ENCODE results near the gene COP1. TPM values are rescaled to one million over a fixed set of nuclear protein-coding genes. Genes with fewer than 3 reads are reported as not detected.

The COP1 gene
- total and polyA plus RNA-seq, 10 of the 15 experiments (the other 5 are each of a cell fraction or from before 2014, with no cell fraction given): 17.7 to 49.9 (median 38.7) TPM

DNA sequence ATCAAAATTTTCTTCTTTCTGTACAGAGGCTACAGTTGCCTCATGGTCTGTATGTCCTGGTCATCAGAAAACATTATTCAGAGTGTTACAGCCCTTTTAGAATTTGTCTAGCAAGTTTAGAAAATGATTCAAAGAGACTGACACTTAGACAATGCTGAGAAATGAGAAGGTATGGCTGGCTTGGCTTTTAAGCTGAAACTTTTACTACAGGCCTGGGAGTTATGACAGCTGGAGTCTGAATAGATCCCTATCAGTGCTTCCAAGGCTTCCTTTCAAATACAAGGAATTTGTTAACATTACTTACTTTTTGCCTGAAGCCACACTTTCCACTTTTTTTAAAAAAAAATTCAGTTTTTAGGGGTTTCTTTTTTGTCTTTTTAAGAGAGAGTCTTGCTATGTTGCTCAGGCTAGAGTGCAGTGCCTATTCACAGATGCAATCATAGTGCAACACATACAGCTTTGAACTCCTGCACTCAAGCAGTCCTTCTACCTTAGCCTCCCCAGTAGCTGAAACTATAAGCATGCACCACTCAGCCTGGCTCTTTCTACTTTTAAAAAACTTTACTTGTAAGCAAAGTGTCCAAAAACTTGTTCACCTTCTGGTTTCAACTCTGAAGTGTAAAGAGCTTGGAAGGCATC lies 10.5 kb upstream of the COP1 start:
- POLR2A ChIA-PET: no interaction called here

DNA sequence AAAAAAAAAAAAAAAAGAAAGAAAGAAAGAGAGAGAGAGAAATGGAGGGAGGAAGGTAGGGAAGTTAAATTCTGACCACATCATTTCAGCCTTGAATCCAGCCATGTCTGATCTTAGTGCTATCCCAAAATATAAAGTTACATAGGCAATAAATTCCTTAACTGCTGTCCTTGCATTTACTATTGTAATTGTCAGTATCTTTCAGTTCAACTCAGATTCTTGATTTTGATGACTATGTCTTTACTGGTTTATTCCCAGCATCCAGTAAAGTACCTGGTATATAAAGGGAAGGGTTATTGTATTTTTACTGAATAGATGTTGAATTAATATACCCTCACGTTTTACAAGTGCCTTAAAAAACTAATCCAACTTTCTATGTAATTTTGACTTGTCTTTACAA lies 8.9 kb upstream of the COP1 start:
- Histone ChIP-seq H2AFZ (ENCODE audit: control insufficient read depth, low read depth, low read length) (no peak overlapping the region), H4K20me1 (ENCODE audit: control insufficient read depth, insufficient read depth) (no peaks in the 10 kb centered on the region), H3K4me1 (ENCODE audit: control insufficient read depth, insufficient read depth, low read length) (no peaks in the 10 kb centered on the region), H3K9ac (ENCODE audit: control insufficient read depth, insufficient read depth, low read length) (no peak overlapping the region), H3K79me2 (ENCODE audit: control insufficient read depth, insufficient read depth, low read length) (no peaks in the 10 kb centered on the region), H3K4me2 (ENCODE audit: control insufficient read depth, insufficient read depth) (no peak overlapping the region), H3K27me3 (replicated peaks in 1 of 2; ENCODE audit: control insufficient read depth in 2 of 2, insufficient read depth in 2 of 2, low read length in 1 of 2) (no peaks in the 10 kb centered on the region), H3K27ac (ENCODE audit: control insufficient read depth, insufficient read depth) (no peak overlapping the region), H3K4me3 (no peak overlapping the region), H3K9me3 (replicated peaks; ENCODE audit: control insufficient read depth, insufficient read depth, low read length) (no peaks in the 10 kb centered on the region; the same call in 2 of the 3 replicates), H3K36me3 (ENCODE audit: control insufficient read depth in 2 of 2, insufficient read depth in 2 of 2, low read length in 1 of 2) (no peaks in the 10 kb centered on the region)
- BruUV-seq (replicated peaks): no TSS peak
- FAIRE-seq (no peak), DNase-seq (ENCODE audit: low read depth, low spot score) (no peak), ATAC-seq (no peak)
- intact Hi-C loops (cut with micrococcal nuclease; ENCODE audit: unreplicated experiment) (no loop called here), in situ Hi-C loops (cut with MboI) (no loop called here)
- ChIA-PET SMC1A (ENCODE audit: uncharacterized antibody, unreplicated experiment) (no interaction called here), RAD21 (ENCODE audit: unreplicated experiment) (no interaction called here), CTCF (no interaction called here), POLR2A (no interaction called here)
- 0% methylated on average over 1 of the region's 1 CpG for WGBS (ENCODE audit: insufficient coverage, insufficient replicate concordance, low lambda C conversion rate, missing lambda C conversion rate)
- TF ChIP-seq FOXM1 (IDR thresholded peaks at IDR 0.05; ENCODE audit: low read depth, low read length) (no peak), BCL11A (IDR thresholded peaks at IDR 0.05; ENCODE audit: low read depth, low read length) (no peak), SUZ12 (IDR thresholded peaks at IDR 0.05; ENCODE audit: unreplicated experiment) (no peak), POLR2AphosphoS5 (IDR thresholded peaks at IDR 0.05; ENCODE audit: low read length) (no peak), SMC3 (IDR thresholded peaks at IDR 0.05; ENCODE audit: borderline replicate concordance, low read length) (no peak)
- TF ChIP-seq, protein P1, sequence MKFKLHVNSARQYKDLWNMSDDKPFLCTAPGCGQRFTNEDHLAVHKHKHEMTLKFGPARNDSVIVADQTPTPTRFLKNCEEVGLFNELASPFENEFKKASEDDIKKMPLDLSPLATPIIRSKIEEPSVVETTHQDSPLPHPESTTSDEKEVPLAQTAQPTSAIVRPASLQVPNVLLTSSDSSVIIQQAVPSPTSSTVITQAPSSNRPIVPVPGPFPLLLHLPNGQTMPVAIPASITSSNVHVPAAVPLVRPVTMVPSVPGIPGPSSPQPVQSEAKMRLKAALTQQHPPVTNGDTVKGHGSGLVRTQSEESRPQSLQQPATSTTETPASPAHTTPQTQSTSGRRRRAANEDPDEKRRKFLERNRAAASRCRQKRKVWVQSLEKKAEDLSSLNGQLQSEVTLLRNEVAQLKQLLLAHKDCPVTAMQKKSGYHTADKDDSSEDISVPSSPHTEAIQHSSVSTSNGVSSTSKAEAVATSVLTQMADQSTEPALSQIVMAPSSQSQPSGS (IDR thresholded peaks at IDR 0.05; ENCODE audit: low read length): no peak
- TF ChIP-seq, protein P2, sequence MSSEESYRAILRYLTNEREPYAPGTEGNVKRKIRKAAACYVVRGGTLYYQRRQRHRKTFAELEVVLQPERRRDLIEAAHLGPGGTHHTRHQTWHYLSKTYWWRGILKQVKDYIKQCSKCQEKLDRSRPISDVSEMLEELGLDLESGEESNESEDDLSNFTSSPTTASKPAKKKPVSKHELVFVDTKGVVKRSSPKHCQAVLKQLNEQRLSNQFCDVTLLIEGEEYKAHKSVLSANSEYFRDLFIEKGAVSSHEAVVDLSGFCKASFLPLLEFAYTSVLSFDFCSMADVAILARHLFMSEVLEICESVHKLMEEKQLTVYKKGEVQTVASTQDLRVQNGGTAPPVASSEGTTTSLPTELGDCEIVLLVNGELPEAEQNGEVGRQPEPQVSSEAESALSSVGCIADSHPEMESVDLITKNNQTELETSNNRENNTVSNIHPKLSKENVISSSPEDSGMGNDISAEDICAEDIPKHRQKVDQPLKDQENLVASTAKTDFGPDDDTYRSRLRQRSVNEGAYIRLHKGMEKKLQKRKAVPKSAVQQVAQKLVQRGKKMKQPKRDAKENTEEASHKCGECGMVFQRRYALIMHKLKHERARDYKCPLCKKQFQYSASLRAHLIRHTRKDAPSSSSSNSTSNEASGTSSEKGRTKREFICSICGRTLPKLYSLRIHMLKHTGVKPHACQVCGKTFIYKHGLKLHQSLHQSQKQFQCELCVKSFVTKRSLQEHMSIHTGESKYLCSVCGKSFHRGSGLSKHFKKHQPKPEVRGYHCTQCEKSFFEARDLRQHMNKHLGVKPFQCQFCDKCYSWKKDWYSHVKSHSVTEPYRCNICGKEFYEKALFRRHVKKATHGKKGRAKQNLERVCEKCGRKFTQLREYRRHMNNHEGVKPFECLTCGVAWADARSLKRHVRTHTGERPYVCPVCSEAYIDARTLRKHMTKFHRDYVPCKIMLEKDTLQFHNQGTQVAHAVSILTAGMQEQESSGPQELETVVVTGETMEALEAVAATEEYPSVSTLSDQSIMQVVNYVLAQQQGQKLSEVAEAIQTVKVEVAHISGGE (CRISPR knock-in tag; IDR thresholded peaks at IDR 0.05): no peak

More for the DNA sequence above, 10.5 kb upstream of the COP1 start:
- Histone ChIP-seq H3K79me2 (ENCODE audit: control insufficient read depth, insufficient read depth, low read length) (no peaks in the 10 kb centered on the region), H3K4me3 (no peak overlapping the region), H2AFZ (ENCODE audit: control insufficient read depth, low read depth, low read length) (no peak overlapping the region), H3K4me2 (ENCODE audit: control insufficient read depth, insufficient read depth) (no peak overlapping the region), H3K4me1 (ENCODE audit: control insufficient read depth, insufficient read depth, low read length) (no peaks in the 10 kb centered on the region), H3K27ac (ENCODE audit: control insufficient read depth, insufficient read depth) (no peak overlapping the region), H3K36me3 (ENCODE audit: control insufficient read depth in 2 of 2, insufficient read depth in 2 of 2, low read length in 1 of 2) (no peaks in the 10 kb centered on the region), H3K9ac (ENCODE audit: control insufficient read depth, insufficient read depth, low read length) (no peak overlapping the region), H4K20me1 (ENCODE audit: control insufficient read depth, insufficient read depth) (no peaks in the 10 kb centered on the region), H3K9me3 (replicated peaks; ENCODE audit: control insufficient read depth, insufficient read depth, low read length) (no peaks in the 10 kb centered on the region; the same call in 2 of the 3 replicates), H3K27me3 (replicated peaks in 1 of 2; ENCODE audit: control insufficient read depth in 2 of 2, insufficient read depth in 2 of 2, low read length in 1 of 2) (no peaks in the 10 kb centered on the region)
- no peak for ATAC-seq
- ChIA-PET RAD21 (ENCODE audit: unreplicated experiment) (no interaction called here), SMC1A (ENCODE audit: uncharacterized antibody, unreplicated experiment) (no interaction called here), CTCF (no interaction called here)
- no peak for DNase-seq (ENCODE audit: low read depth, low spot score)
- no TSS peak for BruUV-seq (replicated peaks)
- TF ChIP-seq, protein P3, sequence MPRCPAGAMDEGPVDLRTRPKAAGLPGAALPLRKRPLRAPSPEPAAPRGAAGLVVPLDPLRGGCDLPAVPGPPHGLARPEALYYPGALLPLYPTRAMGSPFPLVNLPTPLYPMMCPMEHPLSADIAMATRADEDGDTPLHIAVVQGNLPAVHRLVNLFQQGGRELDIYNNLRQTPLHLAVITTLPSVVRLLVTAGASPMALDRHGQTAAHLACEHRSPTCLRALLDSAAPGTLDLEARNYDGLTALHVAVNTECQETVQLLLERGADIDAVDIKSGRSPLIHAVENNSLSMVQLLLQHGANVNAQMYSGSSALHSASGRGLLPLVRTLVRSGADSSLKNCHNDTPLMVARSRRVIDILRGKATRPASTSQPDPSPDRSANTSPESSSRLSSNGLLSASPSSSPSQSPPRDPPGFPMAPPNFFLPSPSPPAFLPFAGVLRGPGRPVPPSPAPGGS (IDR thresholded peaks at IDR 0.05; ENCODE audit: borderline replicate concordance, insufficient read depth, low read depth, low read length, poor library complexity, severe bottlenecking): no peak
- TF ChIP-seq, protein P4, sequence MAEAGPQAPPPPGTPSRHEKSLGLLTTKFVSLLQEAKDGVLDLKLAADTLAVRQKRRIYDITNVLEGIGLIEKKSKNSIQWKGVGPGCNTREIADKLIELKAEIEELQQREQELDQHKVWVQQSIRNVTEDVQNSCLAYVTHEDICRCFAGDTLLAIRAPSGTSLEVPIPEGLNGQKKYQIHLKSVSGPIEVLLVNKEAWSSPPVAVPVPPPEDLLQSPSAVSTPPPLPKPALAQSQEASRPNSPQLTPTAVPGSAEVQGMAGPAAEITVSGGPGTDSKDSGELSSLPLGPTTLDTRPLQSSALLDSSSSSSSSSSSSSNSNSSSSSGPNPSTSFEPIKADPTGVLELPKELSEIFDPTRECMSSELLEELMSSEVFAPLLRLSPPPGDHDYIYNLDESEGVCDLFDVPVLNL (IDR thresholded peaks at IDR 0.05; ENCODE audit: low read depth, low read length): no peak
- TF ChIP-seq NR2C1 (IDR thresholded peaks at IDR 0.05): no peak
- in situ Hi-C loops (cut with MboI): no loop called here
- intact Hi-C loops (cut with micrococcal nuclease; ENCODE audit: unreplicated experiment): no loop called here
- FAIRE-seq: no peak
